GM12878 (cell line): ENCODE measurements around the gene KCNIP3. TPM values are rescaled to one million over a fixed set of nuclear protein-coding genes. Genes with fewer than 3 reads are reported as not detected.

ENCODE experiments used
- ATAC-seq: fragments of 200-7000 bp; cut with Tn5 transposase; 3 replicates; pipeline ENCODE4 v1.9.1; 2020; ENCODE audit warnings: mild to moderate bottlenecking, moderate library complexity
- BruUV-seq: library from RNA; stranded (reverse); fragments of 400-500 nt; replicated peaks from 2 replicates; lab custom pipeline; 2021; lab: Mats Ljungman, UMichigan
- CTCF ChIA-PET: fragments of 300-600 bp; sonication (Branson Sonifier 250); formaldehyde crosslinking; extraction: SDS; loops from one replicate; lab custom pipeline; 2021; ENCODE audit warnings: inconsistent platforms; lab: Yijun Ruan, JAX
- POLR2A ChIA-PET: fragments of 350-600 bp; formaldehyde crosslinking; extraction: SDS; loops from one replicate; lab custom pipeline; 2021; ENCODE audit warnings: inconsistent platforms; lab: Charles Lee
- RAD21 ChIA-PET: fragments of 300-600 bp; sonication (Branson Sonifier 250); formaldehyde crosslinking; loops from one replicate; lab custom pipeline; 2023; ENCODE audit warnings: antibody characterized with exemption; ENCODE audit not compliant: unreplicated experiment; lab: Charles Lee
- SMC1A ChIA-PET: fragments of 300-600 bp; sonication (Branson Sonifier 250); formaldehyde crosslinking; loops from one replicate; lab custom pipeline; 2023; ENCODE audit not compliant: unreplicated experiment, uncharacterized antibody; lab: Charles Lee
- DNase-seq: peaks from one replicate; pipeline ENCODE4 v3.0.0-alpha.2; 2011; ENCODE audit warnings: low read depth, low spot score
- FAIRE-seq: peaks from 3 replicates; lab custom pipeline; 2011; peaks lifted over from hg19 to GRCh38; lab: Jason Lieb, UNC
- H2AFZ ChIP-seq: 2 replicates; pipeline ENCODE4 v1.6.0; 2011; ENCODE audit warnings: low read depth, low read length, control low read depth; ENCODE audit not compliant: control insufficient read depth
- H3K27ac ChIP-seq: 2 replicates; pipeline ENCODE4 v1.5.1; 2011; ENCODE audit warnings: control low read depth; ENCODE audit not compliant: control insufficient read depth, insufficient read depth
- H3K27me3 ChIP-seq, 2 experiments: replicated peaks in 1 of 2; 2 replicates each; pipeline versions ENCODE4 v1.6.0 to v1.6.1; 2011; ENCODE audit warnings: low read length in 1 of 2; ENCODE audit not compliant: control insufficient read depth in 2 of 2, insufficient read depth in 2 of 2
- H3K36me3 ChIP-seq, 2 experiments: 2 replicates each; pipeline ENCODE4 v1.5.1; 2011; ENCODE audit warnings: low read length in 1 of 2; ENCODE audit not compliant: control insufficient read depth in 2 of 2, insufficient read depth in 2 of 2
- H3K4me1 ChIP-seq: 2 replicates; pipeline ENCODE4 v1.6.1; 2011; ENCODE audit warnings: mild to moderate bottlenecking, low read length, moderate library complexity, mixed read lengths; ENCODE audit not compliant: control insufficient read depth, insufficient read depth
- H3K4me2 ChIP-seq: 2 replicates; pipeline ENCODE4 v1.6.0; 2011; ENCODE audit warnings: control low read depth; ENCODE audit not compliant: control insufficient read depth, insufficient read depth
- H3K4me3 ChIP-seq: fragments of 200-600 bp; sonication (generic); 2 replicates; pipeline ENCODE4 v1.5.1; 2016
- H3K79me2 ChIP-seq: 2 replicates; pipeline ENCODE4 v1.6.0; 2011; ENCODE audit warnings: low read length; ENCODE audit not compliant: control insufficient read depth, insufficient read depth
- H3K9ac ChIP-seq: 2 replicates; pipeline ENCODE4 v1.8.0; 2011; ENCODE audit warnings: low read length, control low read depth, mixed read lengths; ENCODE audit not compliant: control insufficient read depth, insufficient read depth
- H3K9me3 ChIP-seq: replicated peaks from 3 replicates; pipeline ENCODE4 v1.5.1; 2011; ENCODE audit warnings: mild to moderate bottlenecking, low read length; ENCODE audit not compliant: control insufficient read depth, insufficient read depth
- H4K20me1 ChIP-seq: 2 replicates; pipeline ENCODE4 v1.6.0; 2011; ENCODE audit not compliant: control insufficient read depth, insufficient read depth
- IRF5 ChIP-seq: fragments of 450-650 bp; IDR thresholded peaks from 2 replicates; pipeline ENCODE4 v1.6.1; 2017; ENCODE audit warnings: borderline replicate concordance
- MEF2A ChIP-seq: IDR thresholded peaks from 2 replicates; pipeline ENCODE4 v1.6.1; 2011; ENCODE audit warnings: low read depth, mild to moderate bottlenecking, low read length, moderate library complexity; ENCODE audit not compliant: insufficient read depth
- PML ChIP-seq: IDR thresholded peaks from 2 replicates; pipeline ENCODE4 v1.6.1; 2012; ENCODE audit warnings: low read length, inconsistent platforms
- TCF12 ChIP-seq: IDR thresholded peaks from 2 replicates; pipeline ENCODE4 v1.6.1; 2011; ENCODE audit warnings: low read depth, mild to moderate bottlenecking, low read length
- USF1 ChIP-seq: IDR thresholded peaks from 2 replicates; pipeline ENCODE4 v1.6.1; 2011; ENCODE audit warnings: borderline replicate concordance, low read depth, mild to moderate bottlenecking, moderate library complexity, mixed read lengths, low read length; ENCODE audit not compliant: insufficient read depth; ENCODE audit errors: extremely low read length
- ZNF217 ChIP-seq: fragments of 450-650 bp; IDR thresholded peaks from 2 replicates; pipeline ENCODE4 v1.6.1; 2017; ENCODE audit warnings: antibody characterized with exemption, mild to moderate bottlenecking
- WGBS: methylation state at CpG from one replicate; pipeline ENCODE4 v1.1.6; 2016; ENCODE audit warnings: low lambda C conversion rate; ENCODE audit not compliant: insufficient replicate concordance, insufficient coverage; ENCODE audit errors: missing lambda C conversion rate; 5-methylcytosine and 5-hydroxymethylcytosine counted together
- in situ Hi-C: fragments of 300-500 bp; cut with MboI; formaldehyde crosslinking; loops from 9 replicates; pipeline ENCODE4 v1.14.3; 2018; ENCODE audit warnings: mixed read lengths
- intact Hi-C: fragments of 100-400 bp; cut with micrococcal nuclease; formaldehyde crosslinking; loops from one replicate; pipeline ENCODE4 v1.14.2; 2022; ENCODE audit not compliant: unreplicated experiment
- polyA plus RNA-seq, 11 experiments: library from polyadenylated mRNA; depleted of rRNA in 4 of 11; unstranded in 6 of 11; stranded (reverse) in 5 of 11; fragments of >200 nt; fragmentation: Nextera tagmentation in 4 of 11; fragmentation: Illumina TruSeq in 1 of 11; extraction: Ambion mirVana in 4 of 11; extraction: Trizol in 1 of 11; gene quantifications; 1 replicate in 1 of 11; 2 replicates in 10 of 11; pipeline versions ENCODE4 v1.2.1 to v1.2.3, GENCODE V29; 2011 to 2016; ENCODE audit warnings: inconsistent platforms in 2 of 11, missing spikeins in 2 of 11, low read depth in 1 of 11
- total RNA-seq, 4 experiments: library from RNA; depleted of rRNA in 3 of 4; stranded (reverse); fragments of >200 nt in 3 of 4; fragmentation: Illumina TruSeq in 1 of 4; extraction: Trizol in 1 of 4; gene quantifications; 2 replicates each; pipeline versions ENCODE4 v1.2.1 to v1.2.3, GENCODE V29; 2013 to 2021
- TF ChIP-seq, protein P1 (sequence below), 3 experiments: IDR thresholded peaks in 2 of 3; conservative IDR thresholded peaks in 1 of 3; 2 replicates each; pipeline ENCODE4 v1.5.1; 2011; ENCODE audit warnings: low read depth in 3 of 3, low read length in 3 of 3, mild to moderate bottlenecking in 3 of 3, control low read depth in 2 of 3, moderate library complexity in 2 of 3, inconsistent platforms in 1 of 3, mixed read lengths in 1 of 3; ENCODE audit not compliant: control insufficient read depth in 2 of 3, insufficient read depth in 1 of 3; ENCODE audit errors: extremely low read depth in 1 of 3

Gene KCNIP3
- total and polyA plus RNA-seq, 10 of the 15 experiments (the other 5 are each of a cell fraction or from before 2014, with no cell fraction given), result not detected

DNA sequence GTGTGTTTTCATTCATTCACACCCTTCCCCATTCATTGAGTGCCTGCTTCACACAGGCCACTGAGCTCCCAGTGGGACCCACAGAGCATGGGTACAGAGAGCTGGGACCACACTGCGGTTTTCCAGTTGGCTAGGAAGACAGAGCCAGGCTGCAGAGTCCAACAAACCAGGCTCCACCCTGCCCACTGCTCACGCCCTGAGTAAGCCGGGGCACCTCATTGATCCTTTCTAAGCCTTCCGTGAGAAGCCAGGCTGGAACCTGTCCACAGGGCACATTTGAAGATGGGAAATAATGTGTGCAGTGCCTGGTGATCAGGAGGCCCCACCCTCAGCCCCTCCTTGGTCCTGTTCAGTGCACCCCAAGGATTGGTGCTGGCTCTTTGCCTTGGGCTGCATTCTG, 13.5 kb downstream of the KCNIP3 start:
- H3K4me2 ChIP-seq, result no peak overlapping the region
- no peak overlapping the region for H2AFZ ChIP-seq
- no peaks in the 10 kb centered on the region for H4K20me1 ChIP-seq
- no peak overlapping the region for H3K9ac ChIP-seq
- BruUV-seq, result no TSS peak
- no peak for ATAC-seq
- ChIA-PET RAD21 (no interaction called here), POLR2A (no interaction called here), SMC1A (no interaction called here), CTCF (no interaction called here)
- TF ChIP-seq USF1, result no peak
- no peak for TF ChIP-seq IRF5
- TF ChIP-seq MEF2A, result no peak
- TF ChIP-seq, protein P1, sequence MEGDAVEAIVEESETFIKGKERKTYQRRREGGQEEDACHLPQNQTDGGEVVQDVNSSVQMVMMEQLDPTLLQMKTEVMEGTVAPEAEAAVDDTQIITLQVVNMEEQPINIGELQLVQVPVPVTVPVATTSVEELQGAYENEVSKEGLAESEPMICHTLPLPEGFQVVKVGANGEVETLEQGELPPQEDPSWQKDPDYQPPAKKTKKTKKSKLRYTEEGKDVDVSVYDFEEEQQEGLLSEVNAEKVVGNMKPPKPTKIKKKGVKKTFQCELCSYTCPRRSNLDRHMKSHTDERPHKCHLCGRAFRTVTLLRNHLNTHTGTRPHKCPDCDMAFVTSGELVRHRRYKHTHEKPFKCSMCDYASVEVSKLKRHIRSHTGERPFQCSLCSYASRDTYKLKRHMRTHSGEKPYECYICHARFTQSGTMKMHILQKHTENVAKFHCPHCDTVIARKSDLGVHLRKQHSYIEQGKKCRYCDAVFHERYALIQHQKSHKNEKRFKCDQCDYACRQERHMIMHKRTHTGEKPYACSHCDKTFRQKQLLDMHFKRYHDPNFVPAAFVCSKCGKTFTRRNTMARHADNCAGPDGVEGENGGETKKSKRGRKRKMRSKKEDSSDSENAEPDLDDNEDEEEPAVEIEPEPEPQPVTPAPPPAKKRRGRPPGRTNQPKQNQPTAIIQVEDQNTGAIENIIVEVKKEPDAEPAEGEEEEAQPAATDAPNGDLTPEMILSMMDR (IDR thresholded peaks at IDR 0.05 in 2 of 3, conservative IDR thresholded peaks at IDR 0.05 in 1 of 3; ENCODE audit: control insufficient read depth in 2 of 3, extremely low read depth in 1 of 3, insufficient read depth in 1 of 3, low read depth in 3 of 3, low read length in 3 of 3), result no peak
- TF ChIP-seq PML, result no peak
- no peak for TF ChIP-seq ZNF217
- TF ChIP-seq TCF12, result no peak
- H3K36me3 ChIP-seq, result no peaks in the 10 kb centered on the region
- H3K27ac ChIP-seq, result no peak overlapping the region
- no peaks in the 10 kb centered on the region for H3K27me3 ChIP-seq
- in situ Hi-C loops, result no loop called here
- H3K4me3 ChIP-seq, result no peak overlapping the region
- no peaks in the 10 kb centered on the region for H3K9me3 ChIP-seq
- no peaks in the 10 kb centered on the region for H3K79me2 ChIP-seq
- H3K4me1 ChIP-seq, result no peaks in the 10 kb centered on the region
- no peak for FAIRE-seq
- 21% methylated on average over 4 of the region's 4 CpGs for WGBS
- intact Hi-C loops, result no loop called here
- DNase-seq, result no peak
